ENCODE data around the gene USB1.

The USB1 gene

DNA sequence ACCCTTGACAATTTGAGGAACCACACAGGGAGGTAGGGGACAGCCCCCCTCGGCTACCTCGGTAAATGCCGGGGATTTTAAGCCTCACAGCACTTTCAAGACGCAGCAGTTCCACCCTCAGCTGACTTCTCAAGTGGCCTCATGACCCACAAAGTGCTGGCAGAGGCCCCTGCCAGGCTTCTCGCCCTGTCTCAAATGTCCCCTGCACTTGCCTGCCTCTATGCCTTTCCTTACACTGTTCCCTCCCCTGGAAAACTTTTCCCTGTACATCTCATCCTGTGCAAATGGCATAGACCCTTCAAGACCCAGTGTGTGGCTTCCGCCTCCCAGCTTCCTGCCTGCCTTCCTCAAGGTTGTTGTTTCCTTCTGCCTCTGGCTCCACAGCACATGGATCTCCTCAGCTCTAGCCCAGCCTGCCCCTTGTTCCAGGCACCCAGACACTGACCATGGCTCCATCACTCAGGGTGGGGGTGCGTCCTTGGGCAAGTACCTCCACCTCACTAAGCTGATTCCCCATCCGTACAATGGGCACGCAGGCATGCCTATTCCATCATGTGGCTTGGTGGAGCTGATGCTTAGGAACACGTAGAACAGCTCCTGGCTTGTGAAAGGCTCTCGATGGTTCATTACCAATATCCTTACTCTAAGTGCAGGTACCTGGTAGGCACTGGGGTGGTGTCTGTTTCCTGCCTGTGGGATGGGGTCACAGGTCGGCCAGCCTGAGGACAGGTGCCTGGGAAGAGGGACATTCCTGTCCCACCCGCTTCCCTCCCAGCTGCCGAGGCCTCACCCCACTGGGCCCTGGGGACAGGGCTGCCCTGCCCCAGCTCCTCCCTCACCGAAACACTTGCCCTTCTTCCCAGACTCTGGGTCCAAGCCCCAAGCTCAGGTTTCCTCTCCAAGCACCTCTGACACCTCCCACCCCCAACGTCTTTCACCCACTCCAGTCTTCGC lies 48.3 kb downstream of the USB1 start:
- no peak for DNase-seq

DNA sequence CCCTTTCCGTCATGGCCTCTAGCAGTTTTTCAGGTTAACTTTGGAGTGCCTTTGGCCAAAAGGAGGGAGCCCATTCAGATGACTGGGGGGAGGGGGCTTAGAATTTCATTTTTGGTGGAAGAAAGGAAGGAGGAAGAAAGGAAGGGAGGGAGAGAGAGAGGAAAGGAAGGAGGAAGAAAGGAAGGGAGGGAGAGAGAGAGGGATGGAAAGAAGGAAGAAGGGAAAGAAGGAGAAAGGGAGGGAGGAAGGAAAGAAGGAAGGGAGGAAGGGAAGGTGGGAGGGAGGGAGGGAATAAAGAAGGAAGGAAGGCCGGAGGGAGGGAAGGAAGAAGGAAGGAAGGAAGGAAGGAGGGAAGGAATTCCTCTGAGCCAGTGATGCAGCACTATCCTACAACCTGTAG lies 50.1 kb downstream of the USB1 start:
- DNase-seq: no peak

DNA sequence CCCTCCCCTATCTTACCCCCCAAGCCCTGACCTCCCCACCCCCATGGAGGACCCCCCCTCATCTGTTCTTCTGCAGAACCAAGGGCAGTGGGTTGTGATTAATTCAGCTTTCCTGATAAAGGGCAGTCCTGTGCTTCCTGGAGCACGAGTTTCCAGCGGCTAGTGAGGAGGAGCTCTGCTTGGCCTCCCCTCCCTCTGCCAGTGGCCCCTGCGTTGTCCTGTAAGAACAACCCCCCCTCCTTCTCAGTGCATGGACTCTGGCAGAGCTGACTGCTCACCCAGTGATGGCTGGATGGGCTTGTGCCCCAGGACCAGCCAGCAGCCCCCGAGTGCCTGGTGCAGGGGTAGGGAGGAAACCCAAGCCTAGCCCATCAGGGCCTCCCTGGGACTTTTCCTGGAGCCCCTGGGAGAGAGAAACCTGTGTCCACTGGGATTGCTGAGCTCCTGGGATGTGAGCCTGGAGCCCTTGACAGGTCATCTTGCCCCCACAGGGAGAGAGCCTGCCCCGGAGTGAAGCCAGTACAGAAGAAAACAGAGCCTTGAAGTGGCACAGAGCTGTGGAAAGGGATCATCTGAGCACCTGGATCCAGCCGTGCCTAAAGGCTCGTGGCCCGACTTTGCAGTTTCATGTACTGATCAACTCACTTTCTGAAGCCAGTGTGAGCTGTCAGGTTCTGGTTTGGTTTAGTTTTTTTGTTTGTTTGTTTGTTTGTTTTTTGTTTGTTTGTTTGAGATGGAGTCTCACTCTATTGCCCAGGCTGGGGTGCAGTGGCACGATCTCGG lies 50.8 kb downstream of the USB1 start:
- no peak for DNase-seq

DNA sequence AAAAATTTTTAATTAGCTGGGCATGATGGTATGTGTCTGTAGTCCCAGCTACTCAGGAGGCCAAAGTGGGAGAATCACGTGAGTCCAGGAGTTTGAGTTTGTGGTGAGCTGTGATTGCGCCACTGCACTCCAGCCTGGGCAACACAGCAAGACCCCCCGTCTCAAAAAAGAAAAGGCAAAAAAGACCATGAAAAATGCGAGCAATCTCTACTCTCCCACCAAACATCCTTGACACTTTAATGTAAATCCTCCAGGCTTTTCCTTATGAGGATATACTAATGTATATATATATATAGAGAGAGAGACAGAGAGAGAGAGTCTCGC lies 52.4 kb downstream of the USB1 start:
- DNase-seq: no peak

DNA sequence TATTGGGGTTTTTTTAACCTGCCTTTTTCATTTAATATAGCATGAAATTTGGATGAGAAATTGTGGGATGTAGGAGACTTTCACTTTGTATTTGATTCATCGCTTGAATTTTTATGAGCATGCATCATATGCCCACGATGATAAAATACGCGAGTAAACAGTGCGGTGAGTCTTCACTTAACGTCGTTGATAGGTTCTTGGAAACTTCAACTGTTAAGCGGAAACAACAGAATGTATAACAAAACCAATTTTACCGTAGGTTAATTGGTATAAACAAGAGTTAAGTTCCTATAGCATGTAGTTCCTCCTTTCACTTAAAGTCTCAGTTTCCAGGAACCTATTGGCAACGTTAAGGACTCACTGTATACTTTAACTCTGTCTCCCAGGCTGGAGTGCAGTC lies 53.1 kb downstream of the USB1 start:
- DNase-seq: no peak

DNA sequence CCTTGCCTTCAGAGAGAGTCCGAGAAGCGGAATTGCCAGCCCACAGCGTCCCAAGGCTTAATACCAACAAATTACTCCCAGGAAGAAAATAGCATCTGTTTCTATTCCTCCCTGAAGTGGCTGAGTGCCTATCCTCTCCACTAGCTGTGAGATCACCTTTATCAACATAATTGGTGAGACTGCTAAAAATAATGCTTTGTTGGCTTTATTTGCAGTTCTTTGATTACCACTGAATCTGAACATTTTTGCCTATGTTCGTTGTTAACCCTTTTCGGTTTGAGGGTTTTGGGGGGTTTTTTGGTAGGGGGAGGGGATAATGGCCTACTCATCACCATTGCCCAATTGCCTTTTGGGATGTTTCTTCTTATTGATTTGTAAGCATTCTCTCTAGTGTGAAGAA lies 55.4 kb downstream of the USB1 start:
- no peak for DNase-seq

DNA sequence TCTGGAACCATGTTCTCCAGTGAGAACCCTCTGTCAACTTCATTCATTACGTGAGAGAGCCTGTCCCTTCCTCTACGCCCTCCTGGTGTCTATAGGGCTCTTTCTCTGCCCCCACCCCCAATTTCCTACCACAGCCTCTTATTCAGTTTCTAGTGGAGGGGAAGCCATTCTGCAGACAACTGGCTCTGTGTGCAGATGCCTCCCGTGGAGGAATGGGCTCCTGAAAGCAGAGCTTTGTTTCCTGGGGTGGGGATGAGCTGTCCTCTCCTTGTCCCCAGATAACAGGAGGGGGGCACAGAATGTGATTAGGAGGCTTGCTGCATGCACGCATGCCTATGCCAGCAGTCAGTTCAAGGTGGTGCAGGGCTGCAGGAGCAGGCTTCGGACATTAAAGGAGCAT lies 55.9 kb downstream of the USB1 start:
- no peak for DNase-seq

DNA sequence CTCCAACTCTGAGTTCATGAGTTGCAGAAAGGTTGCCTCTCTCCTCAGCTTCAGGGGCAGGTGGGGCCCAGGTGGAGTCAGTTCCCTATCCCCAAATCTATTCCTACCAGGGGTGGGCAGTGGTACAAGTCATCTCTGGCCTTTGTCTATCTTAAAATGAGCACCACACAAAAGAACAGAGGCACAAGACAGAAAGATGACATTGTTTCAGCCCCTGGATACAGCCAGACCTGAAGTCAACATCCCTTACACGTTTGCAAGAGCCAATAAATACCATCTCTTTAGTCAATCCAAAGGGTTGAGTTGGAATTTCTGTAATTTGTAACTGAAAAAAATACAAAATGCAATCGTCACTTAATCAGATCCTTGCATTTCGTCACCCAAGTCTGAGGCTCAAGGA lies 56.6 kb downstream of the USB1 start:
- no peak for DNase-seq

DNA sequence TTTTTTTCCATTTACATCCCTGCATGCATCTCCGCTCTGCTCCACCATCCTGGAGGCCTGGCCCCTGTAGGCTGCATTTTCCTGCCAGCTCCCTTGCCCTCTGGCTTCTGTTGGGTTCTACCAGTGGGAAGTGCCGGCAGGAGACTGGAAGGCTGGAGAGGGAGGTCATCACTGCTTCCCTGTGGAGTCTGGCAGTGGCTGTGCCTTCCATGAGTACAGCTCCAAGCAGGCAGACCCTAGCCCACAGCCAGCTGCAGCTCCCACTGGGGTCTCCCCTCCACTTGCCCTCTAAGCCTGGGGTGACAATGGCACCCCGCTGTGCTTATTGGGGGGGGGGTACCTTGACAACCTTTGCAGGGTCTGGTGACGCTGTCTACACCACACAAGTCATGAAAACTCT lies 61.6 kb downstream of the USB1 start:
- no peak for DNase-seq

DNA sequence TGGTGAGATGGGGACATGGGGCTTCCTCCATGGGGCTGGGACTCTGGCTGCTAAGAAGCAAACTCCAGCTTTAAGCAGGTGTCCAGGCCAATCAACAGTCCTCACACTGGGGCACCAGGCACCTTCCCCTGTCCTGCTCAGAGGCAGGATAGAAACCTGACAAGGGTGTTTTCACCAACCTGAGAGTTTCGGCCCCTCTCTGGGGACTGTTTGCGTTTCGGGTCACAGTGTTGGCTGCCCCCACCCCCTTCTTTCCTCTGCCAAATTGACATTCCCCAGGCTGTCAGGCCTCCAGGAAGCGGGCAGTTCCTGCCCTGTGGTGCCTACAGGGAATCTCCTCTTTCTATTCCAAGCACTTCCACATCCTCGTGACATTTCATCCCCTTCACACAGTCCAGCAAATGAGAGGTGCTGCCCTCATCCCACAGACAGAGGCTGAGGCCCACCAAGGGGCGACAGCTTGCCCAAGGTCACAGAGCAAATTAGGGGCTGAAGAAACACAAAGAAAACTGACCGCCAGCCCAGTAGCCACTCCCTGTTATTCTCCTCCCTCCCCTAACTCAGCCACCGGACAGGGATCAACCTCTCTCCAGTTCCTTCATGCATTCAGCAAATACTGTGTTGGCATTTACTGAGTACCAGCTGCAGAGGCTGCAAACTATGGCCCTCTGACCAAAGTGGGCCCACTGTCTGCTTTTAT lies 62.3 kb downstream of the USB1 start:
- no peak for DNase-seq

DNA sequence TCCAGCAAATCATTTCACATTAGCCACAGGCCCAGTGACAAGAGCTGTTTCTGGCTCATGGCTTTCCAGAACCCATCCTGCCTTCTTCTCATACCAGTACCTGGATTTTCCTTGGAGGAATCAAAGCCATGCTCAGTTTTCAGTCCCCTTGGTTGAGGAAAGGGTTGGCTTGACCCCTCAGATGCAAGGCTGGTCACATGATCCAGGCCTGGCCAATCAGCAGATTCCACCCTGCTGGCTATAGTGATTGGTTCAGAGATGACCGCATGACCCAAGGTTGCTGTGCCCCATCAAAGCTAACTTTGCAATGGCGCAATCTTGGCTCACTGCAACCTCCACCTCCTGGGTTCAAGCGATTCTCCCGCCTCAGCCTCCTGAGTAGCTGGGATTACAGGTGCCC lies 69.4 kb downstream of the USB1 start:
- no peak for DNase-seq

Measured in SHP77 treated with DMSO at 0.1 percent for 48 hours (cell line).